ENCODE measurements around the gene PPP4C.

GRCh38 chr16:30027588-30028437 lies 48.0 kb upstream of the PPP4C start:
- TF ChIP-seq, protein P1, sequence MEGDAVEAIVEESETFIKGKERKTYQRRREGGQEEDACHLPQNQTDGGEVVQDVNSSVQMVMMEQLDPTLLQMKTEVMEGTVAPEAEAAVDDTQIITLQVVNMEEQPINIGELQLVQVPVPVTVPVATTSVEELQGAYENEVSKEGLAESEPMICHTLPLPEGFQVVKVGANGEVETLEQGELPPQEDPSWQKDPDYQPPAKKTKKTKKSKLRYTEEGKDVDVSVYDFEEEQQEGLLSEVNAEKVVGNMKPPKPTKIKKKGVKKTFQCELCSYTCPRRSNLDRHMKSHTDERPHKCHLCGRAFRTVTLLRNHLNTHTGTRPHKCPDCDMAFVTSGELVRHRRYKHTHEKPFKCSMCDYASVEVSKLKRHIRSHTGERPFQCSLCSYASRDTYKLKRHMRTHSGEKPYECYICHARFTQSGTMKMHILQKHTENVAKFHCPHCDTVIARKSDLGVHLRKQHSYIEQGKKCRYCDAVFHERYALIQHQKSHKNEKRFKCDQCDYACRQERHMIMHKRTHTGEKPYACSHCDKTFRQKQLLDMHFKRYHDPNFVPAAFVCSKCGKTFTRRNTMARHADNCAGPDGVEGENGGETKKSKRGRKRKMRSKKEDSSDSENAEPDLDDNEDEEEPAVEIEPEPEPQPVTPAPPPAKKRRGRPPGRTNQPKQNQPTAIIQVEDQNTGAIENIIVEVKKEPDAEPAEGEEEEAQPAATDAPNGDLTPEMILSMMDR (IDR thresholded peaks at IDR 0.05; ENCODE audit: control extremely low read depth in 1 of 3, insufficient read depth in 1 of 3, low read depth in 1 of 3, low read length in 3 of 3): no peak
- TF ChIP-seq TCF12 (IDR thresholded peaks at IDR 0.05; ENCODE audit: low read depth, low read length): no peak
- no peak for TF ChIP-seq TAF1 (IDR thresholded peaks at IDR 0.05; ENCODE audit: low read depth, low read length)
- TF ChIP-seq, protein P2, sequence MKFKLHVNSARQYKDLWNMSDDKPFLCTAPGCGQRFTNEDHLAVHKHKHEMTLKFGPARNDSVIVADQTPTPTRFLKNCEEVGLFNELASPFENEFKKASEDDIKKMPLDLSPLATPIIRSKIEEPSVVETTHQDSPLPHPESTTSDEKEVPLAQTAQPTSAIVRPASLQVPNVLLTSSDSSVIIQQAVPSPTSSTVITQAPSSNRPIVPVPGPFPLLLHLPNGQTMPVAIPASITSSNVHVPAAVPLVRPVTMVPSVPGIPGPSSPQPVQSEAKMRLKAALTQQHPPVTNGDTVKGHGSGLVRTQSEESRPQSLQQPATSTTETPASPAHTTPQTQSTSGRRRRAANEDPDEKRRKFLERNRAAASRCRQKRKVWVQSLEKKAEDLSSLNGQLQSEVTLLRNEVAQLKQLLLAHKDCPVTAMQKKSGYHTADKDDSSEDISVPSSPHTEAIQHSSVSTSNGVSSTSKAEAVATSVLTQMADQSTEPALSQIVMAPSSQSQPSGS (IDR thresholded peaks at IDR 0.05; ENCODE audit: low read length): no peak
- no peak for TF ChIP-seq SRF (IDR thresholded peaks at IDR 0.05; ENCODE audit: low read depth, low read length)
- TF ChIP-seq SUZ12 (IDR thresholded peaks at IDR 0.05; ENCODE audit: low read length): no peak
- no peak for TF ChIP-seq EP300 (IDR thresholded peaks at IDR 0.05; ENCODE audit: borderline replicate concordance in 1 of 2, low read depth in 2 of 2, low read length in 2 of 2)
- TF ChIP-seq MAX (IDR thresholded peaks at IDR 0.05): no peak
- no peak for TF ChIP-seq FOSL1 (IDR thresholded peaks at IDR 0.05; ENCODE audit: insufficient read depth, low read depth, low read length)
- TF ChIP-seq POLR2A (IDR thresholded peaks at IDR 0.05; ENCODE audit: control extremely low read depth in 1 of 2, low read depth in 2 of 2, low read length in 2 of 2): no peak
- no peak for TF ChIP-seq RNF2 (IDR thresholded peaks at IDR 0.05; ENCODE audit: borderline replicate concordance, low read depth, low read length, missing control alignments, poor library complexity, severe bottlenecking)
